Ureter (tissue), 1 donor: ENCODE data around the gene RHOF. TPM values are rescaled to one million over a fixed set of nuclear protein-coding genes. Genes with fewer than 3 reads are reported as not detected.

Experiments used
- DNase-seq: peaks from one replicate; pipeline ENCODE4 v3.0.0-alpha.2; 2020; ENCODE audit warnings: low spot score
- total RNA-seq: library from RNA; stranded (reverse); gene quantifications from one replicate; pipeline ENCODE4 v1.2.4, GENCODE V29; 2023
- donor health status: DM: yes; HTN: yes; CAD: no.

RHOF gene
- total RNA-seq, 1 donor from 2014 or later: 20.5 TPM

GRCh38 chr12:121804417-121805111, 11.1 kb upstream of the RHOF start:
- peak; percentile 68 for DNase-seq

- peak; percentile 77 for DNase-seq
Observed at GRCh38 chr12:121803861-121804416, 10.5 kb upstream of the RHOF start, which contains the start of gene SETD1B. Gene SETD1B, plus strand, starts transcription at chr12:121804009. Its CDS starts 729 bp downstream, at chr12:121804738.

- DNase-seq: peak; percentile 94
Observed at GRCh38 chr12:121802843-121803698, 9.6 kb upstream of the RHOF start.

- DNase-seq: no peak
Observed at GRCh38 chr12:121802485-121802842, 9.0 kb upstream of the RHOF start.

- DNase-seq: peak; percentile 49
Observed at GRCh38 chr12:121801595-121802484, 8.4 kb upstream of the RHOF start.

- peak; percentile 79 for DNase-seq
Observed at GRCh38 chr12:121800694-121801594, 7.5 kb upstream of the RHOF start.

- peak; percentile 93 for DNase-seq
Observed at GRCh38 chr12:121799842-121800693, 6.6 kb upstream of the RHOF start.

GRCh38 chr12:121799156-121799841, 5.8 kb upstream of the RHOF start:
- DNase-seq: peak; percentile 88

GRCh38 chr12:121798787-121799155, 5.3 kb upstream of the RHOF start:
- no peak for DNase-seq

GRCh38 chr12:121797937-121798786, 4.7 kb upstream of the RHOF start:
- DNase-seq: peak; percentile 74

- DNase-seq: peak; percentile 93
Observed at GRCh38 chr12:121796855-121797751, 3.6 kb upstream of the RHOF start.

GRCh38 chr12:121795034-121795968, 1.8 kb upstream of the RHOF start:
- peak; percentile 93 for DNase-seq

- DNase-seq: peak; percentile 67
Observed at GRCh38 chr12:121794534-121795033, 1.1 kb upstream of the RHOF start.

GRCh38 chr12:121793838-121794533, 498 bp upstream of the RHOF start:
- peak; percentile 94 for DNase-seq
